CD4-positive, alpha-beta T cell treated with Interleukin-21 for 1 hour (primary cell): ENCODE data around the gene PKNOX1.
"Not testable (repeated sequence)": the region's sequence is repeated elsewhere in the genome, so short reads cannot be mapped to it uniquely, and the experiment has no call there.

Source experiments
- DNase-seq: peaks from one replicate; pipeline ENCODE4 v3.0.0-alpha.2; 2020

The PKNOX1 gene

DNA sequence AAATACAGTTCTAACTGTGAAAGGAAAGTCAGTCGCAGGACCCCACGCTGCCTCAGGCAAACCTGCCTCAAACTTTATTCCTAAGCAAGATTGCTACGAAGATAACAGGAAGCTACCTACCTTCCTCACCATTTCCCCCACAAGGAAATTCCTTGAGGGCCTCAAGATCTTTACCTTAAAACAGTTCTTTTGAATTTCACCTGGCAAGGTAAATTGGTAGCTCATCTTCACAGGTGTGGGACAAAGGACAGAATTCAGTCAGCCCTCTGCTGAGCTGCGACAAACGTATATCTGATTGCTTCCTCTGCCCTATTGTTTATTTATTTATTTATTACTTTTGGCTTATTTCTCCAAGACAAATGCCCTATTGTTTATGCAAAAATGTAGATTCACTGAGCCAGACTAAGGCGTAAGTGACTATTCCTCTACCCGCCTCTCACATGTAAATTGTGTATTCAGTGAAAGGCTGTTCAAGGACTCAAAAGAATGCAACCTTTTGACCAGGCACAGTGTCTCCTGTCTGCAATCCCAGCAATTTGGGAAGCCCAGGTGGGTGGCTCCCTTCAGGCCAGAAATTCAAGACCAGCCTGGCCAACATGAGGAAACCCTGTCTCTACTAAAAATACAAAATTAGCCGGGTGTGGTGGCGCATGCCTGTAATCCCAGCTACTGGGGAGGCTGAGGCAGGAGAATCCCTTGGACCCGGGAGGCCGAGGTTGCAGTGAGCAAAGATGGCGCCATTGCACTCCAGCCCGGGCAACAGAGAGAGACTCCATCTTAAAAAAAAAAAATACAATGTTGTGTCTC lies 17.3 kb upstream of the PKNOX1 start:
- DNase-seq: no peak

- DNase-seq: not testable (repeated sequence)
Observed at GRCh38 chr21:42958122-42958521, 16.2 kb upstream of the PKNOX1 start.

- no peak for DNase-seq
Observed at GRCh38 chr21:42959728-42960127, 14.6 kb upstream of the PKNOX1 start.

- no peak for DNase-seq
Observed at GRCh38 chr21:42962380-42963007, 11.9 kb upstream of the PKNOX1 start.

GRCh38 chr21:42964086-42964485 lies 10.3 kb upstream of the PKNOX1 start:
- no peak for DNase-seq

- DNase-seq: no peak
Observed at GRCh38 chr21:42964546-42965210, 9.7 kb upstream of the PKNOX1 start.

DNA sequence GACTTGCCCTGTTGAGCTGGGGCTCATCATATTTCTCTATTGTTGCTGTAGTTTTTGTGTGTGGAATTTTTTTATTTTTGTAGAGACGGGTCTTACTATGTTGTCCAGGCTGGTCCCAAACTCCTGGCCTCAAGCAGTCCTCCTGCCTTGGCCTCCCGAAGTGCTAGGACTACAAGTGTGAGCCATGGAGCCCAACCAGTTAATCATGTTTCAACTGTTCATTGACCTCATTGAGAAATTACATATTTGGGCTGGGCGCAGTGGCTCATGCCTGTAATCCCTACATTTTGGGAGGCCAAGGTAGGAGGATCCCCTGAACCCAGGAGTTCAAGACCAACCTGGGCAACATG lies 9.2 kb upstream of the PKNOX1 start:
- DNase-seq: no peak

GRCh38 chr21:42967616-42968015 lies 6.7 kb upstream of the PKNOX1 start:
- DNase-seq: not testable (repeated sequence)

GRCh38 chr21:42969193-42969600 lies 5.2 kb upstream of the PKNOX1 start:
- DNase-seq: no peak

GRCh38 chr21:42970946-42971653 lies 3.3 kb upstream of the PKNOX1 start:
- no peak for DNase-seq

GRCh38 chr21:42971897-42972275 lies 2.5 kb upstream of the PKNOX1 start:
- no peak for DNase-seq

DNA sequence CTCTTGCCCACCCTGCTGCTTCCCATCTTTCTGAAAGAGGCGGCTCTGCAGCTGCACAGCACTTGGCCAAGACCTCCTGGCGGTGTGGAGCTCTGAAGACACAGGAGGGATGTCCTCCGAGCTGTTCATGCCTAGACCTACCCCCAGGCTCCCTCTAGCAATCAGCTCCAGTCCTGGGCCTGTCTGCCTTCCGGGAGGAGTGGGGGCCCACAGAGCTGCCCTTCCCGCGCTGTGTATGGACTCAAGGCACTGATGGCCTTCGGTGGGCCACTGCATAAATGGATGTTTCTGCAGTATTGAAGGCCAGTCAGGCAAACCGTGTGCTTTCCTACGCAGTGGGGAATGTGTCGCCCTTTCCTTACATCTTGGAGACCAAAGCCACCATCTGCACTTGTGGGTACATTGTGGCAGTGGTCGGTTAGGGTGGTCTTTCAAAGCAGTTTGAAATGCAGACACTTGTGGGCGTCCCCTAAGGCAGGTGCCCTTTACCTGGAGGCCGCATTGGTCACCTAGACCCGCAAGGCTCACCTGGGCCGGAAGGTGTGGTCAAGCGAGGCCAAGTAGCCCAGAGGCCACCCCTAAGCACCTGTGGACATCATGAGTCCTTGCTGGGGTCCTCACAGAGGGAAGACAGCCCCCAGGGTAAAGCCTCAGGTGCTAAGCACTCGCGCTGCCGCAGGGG lies 912 bp upstream of the PKNOX1 start:
- DNase-seq: no peak

DNA sequence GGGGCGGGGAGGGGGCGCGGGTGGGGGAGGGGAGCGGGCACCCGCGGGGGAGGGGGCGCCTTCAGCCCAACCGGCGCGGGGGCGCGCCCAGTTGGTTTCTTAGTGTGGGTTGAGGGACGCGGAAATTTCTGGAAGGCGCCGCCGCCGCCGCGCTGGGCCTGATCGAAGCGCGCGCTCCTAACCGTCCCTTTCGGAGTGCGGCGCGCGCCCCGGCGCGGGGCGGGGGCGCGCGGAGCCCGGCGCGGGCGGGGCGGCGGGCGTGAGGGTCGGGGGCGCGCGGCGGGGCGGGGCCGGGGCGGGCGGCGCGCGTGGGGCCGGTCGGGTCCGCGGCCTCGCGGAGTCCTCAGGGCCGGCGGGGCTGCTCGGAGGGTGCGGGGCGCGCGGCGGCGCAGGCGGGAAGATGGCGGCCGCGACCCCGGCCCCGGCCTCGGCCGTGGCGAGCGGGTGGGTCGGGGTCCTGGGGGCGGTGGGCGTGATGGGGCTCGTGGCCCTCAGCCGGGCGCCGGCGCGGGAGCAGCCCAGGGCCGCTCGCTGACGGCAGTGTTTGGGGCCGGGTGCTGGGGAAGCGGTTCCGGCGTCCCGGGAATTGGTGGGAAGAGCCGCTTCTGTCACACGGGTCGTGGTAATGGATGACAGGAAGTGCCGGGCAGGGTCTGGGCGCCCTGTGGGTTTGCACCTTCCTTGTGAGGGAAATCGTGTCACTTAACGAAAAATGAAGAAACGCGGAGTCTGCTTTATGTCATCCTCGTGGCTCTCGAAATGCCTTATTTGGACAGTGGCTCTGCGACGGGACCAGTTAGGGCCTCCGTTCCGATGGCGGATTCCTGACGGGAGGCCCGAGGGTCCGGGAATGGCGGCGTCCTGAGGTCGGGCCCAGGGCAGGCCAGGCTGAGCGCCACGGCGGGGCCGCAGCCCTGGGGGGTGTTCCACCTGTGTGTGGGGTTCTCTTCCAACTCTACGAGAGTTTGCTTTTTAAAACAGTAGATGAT lies 764 bp downstream of the PKNOX1 start:
- DNase-seq: peak; percentile 69

GRCh38 chr21:42975886-42976608 lies 1.7 kb downstream of the PKNOX1 start:
- DNase-seq: no peak

DNA sequence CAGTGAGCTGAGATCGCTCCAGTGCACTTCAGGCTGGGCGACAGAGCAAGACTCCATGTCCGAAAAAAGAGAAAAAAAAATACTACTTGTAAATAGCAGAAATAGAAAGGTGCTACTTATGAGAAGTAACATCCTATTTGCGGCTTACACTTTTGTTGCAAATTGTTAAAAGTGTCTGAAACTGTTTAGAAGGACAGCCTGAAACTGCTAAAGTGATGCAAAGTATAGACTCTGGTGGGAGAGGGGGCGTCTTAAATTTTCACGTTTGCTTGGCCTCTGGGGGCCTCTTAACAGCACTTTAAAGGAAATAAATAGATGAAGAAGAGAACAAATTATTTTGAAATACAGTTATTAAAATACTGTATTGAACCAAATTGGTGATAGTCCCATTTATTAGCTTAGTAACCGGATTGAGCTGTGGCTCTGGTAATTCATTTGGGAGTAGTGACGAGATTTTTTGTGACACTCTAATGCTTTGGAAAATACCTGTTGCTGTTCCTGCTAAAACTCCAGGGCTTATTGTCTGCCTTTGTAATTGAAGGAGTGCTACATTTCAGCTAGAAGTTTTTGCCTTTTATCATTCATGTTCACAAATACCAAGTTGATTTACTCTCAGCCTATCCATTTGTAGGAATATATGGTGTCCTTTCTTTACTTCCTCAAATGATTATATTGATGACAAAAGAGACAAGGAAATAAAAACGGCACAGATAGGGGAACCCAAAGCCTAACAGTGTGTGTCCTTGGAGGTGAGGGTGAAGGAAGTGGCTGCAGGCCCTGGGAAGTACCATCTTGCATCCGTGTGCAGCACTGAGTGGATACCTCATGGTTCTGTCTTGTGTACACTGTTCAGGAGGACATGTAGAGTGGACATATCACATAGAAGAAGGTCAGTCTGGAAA lies 6.2 kb downstream of the PKNOX1 start:
- DNase-seq: no peak

DNA sequence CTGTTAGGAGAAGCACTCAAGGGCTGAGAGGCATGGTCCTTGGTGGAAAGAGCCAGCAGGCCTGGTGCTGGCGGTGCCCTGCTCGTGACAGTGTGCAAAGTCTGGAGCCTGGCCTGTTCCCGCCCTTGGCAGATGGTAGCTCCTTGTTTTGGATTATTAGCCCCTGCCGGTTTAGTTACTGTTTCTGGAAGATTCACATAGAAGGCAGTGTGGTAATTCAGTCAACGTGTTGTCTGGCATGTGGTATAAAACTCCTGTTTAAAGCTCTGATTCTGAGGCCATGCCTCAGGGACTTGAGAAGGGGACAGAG lies 6.8 kb downstream of the PKNOX1 start:
- DNase-seq: no peak

- no peak for DNase-seq
Observed at GRCh38 chr21:42981862-42982261, 7.5 kb downstream of the PKNOX1 start.

DNA sequence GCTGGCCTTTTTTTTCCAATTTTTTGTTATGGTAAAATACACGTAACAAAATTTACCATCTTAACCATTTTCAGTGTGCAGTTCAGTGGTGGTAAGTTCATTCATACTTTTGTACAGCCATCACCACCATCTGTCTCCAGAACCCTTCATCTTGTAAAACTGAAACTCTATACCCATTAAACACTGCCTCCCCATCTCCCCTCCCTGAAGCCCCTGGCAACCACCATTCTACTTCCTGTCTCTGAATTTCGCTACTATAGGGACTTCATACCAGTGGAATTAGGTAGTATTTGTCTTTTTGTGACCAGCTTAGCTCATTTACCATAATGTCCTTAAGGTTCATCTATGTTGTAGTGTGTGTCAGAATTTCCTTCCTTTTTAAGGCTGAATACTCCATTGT lies 8.7 kb downstream of the PKNOX1 start:
- no peak for DNase-seq

DNA sequence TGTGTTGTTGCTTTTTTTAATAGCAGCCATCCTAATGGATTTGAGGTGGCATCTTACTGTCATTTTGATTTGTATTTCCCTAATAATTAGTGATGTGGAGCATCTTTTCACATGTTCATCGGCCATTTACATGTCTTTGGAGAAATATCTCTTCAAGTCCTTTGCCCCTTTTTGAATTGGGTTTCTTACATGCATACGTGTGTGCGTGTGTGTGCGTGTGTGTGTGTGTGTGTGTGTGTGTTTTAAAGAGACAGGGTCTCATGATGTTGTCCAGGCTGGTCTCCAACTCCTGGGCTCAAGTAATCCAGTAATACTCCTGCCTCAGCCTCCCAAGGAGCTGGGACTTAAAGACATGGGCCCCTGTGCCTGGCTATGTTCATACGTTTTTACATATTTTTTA lies 9.5 kb downstream of the PKNOX1 start:
- no peak for DNase-seq
